B cell (primary cell): ENCODE data around the gene TSPAN18. TPM values are rescaled to one million over a fixed set of nuclear protein-coding genes. Genes with fewer than 3 reads are reported as not detected.

Experiments used
- ATAC-seq: fragments of 200-7000 bp; cut with Tn5 transposase; one replicate; pipeline ENCODE4 v1.10.0; 2021; ENCODE audit warnings: low read depth, mild to moderate bottlenecking, moderate number of reproducible peaks, moderate library complexity
- CTCF ChIA-PET: fragments of 350-600 bp; sonication (Branson Sonifier 250); formaldehyde crosslinking; loops from one replicate; lab custom pipeline; 2021; ENCODE audit warnings: antibody characterized with exemption, inconsistent platforms; lab: Charles Lee
- POLR2A ChIA-PET: fragments of 350-600 bp; sonication (Branson Sonifier 250); formaldehyde crosslinking; loops from one replicate; lab custom pipeline; 2021; ENCODE audit warnings: antibody characterized with exemption; lab: Charles Lee
- DNase-seq: peaks from one replicate; pipeline ENCODE4 v3.0.0; 2013
- H2AFZ ChIP-seq: 2 replicates; pipeline ENCODE4 v1.6.1; 2012; ENCODE audit warnings: mild to moderate bottlenecking, low read depth, low read length; ENCODE audit not compliant: insufficient read depth, poor library complexity, severe bottlenecking
- H3K27ac ChIP-seq, 2 donors: 1 replicate in 1 of 2; 2 replicates in 1 of 2; pipeline ENCODE4 v1.5.1; 2012 to 2013; ENCODE audit warnings: low read length in 2 of 2, mild to moderate bottlenecking in 2 of 2, moderate library complexity in 1 of 2
- H3K27me3 ChIP-seq, 4 experiments: fragments of 200-600 bp in 1 of 4; sonication (generic) in 1 of 4; replicated peaks in 1 of 4; 1 replicate in 2 of 4; 2 replicates in 2 of 4; pipeline versions ENCODE4 v1.6.1 to v1.7.0; 2013 to 2016; ENCODE audit warnings: low read length in 3 of 4, mild to moderate bottlenecking in 2 of 4, mixed read lengths in 1 of 4, moderate library complexity in 1 of 4; ENCODE audit not compliant: insufficient read depth in 4 of 4, control insufficient read depth in 3 of 4; ENCODE audit errors: control extremely low read depth in 1 of 4
- H3K36me3 ChIP-seq, 2 experiments: replicated peaks in 1 of 2; 1 replicate in 1 of 2; 2 replicates in 1 of 2; pipeline versions ENCODE4 v1.6.1 to v1.7.1; 2013; ENCODE audit warnings: low read length in 1 of 2; ENCODE audit not compliant: insufficient read depth in 2 of 2, control insufficient read depth in 1 of 2; ENCODE audit errors: control extremely low read depth in 1 of 2, extremely low read depth in 1 of 2
- H3K4me1 ChIP-seq, 2 donors: fragments of 200-600 bp in 1 of 2; sonication (generic) in 1 of 2; 1 replicate in 1 of 2; 2 replicates in 1 of 2; pipeline versions ENCODE4 v1.5.1 to v1.6.1; 2013 to 2017; ENCODE audit warnings: low read length in 2 of 2; ENCODE audit not compliant: control insufficient read depth in 2 of 2, insufficient read depth in 2 of 2
- H3K4me2 ChIP-seq: replicated peaks from 2 replicates; pipeline ENCODE3; 2012; ENCODE audit warnings: mild to moderate bottlenecking, low read depth, low read length; ENCODE audit not compliant: poor library complexity, severe bottlenecking
- H3K4me3 ChIP-seq, 5 experiments: fragments of 200-600 bp in 1 of 5; sonication (generic) in 1 of 5; 1 replicate in 3 of 5; 2 replicates in 2 of 5; pipeline versions ENCODE4 v1.5.1 to v1.7.0; 2011 to 2016; ENCODE audit warnings: low read length in 4 of 5, mild to moderate bottlenecking in 4 of 5, low read depth in 2 of 5, control low read depth in 1 of 5, moderate library complexity in 1 of 5; ENCODE audit not compliant: insufficient read depth in 1 of 5; ENCODE audit errors: control extremely low read depth in 1 of 5, extremely low read depth in 1 of 5
- H3K79me2 ChIP-seq: fragments of 200-600 bp; sonication (generic); one replicate; pipeline ENCODE4 v1.6.0; 2016; ENCODE audit warnings: low read length; ENCODE audit not compliant: control insufficient read depth, insufficient read depth
- H3K9ac ChIP-seq: fragments of 200-600 bp; sonication (generic); 2 replicates; pipeline ENCODE4 v1.6.1; 2017; ENCODE audit warnings: mild to moderate bottlenecking, low read length, moderate library complexity
- H3K9me3 ChIP-seq, 3 donors: one replicate each; pipeline versions ENCODE4 v1.6.1 to v1.7.1; 2013; ENCODE audit warnings: low read length in 2 of 3; ENCODE audit not compliant: control insufficient read depth in 2 of 3, insufficient read depth in 1 of 3; ENCODE audit errors: control extremely low read depth in 1 of 3
- H4K20me1 ChIP-seq: 2 replicates; pipeline ENCODE4 v1.6.0; 2012; ENCODE audit warnings: mild to moderate bottlenecking, low read length; ENCODE audit not compliant: insufficient read depth, control insufficient read depth, poor library complexity, severe bottlenecking
- H3K27ac Mint-ChIP-seq: one replicate; pipeline ENCODE4 v1.8.0; 2021; ENCODE audit warnings: mixed read lengths
- H3K27me3 Mint-ChIP-seq: one replicate; pipeline ENCODE4 v1.8.0; 2021; ENCODE audit warnings: mixed read lengths
- H3K4me1 Mint-ChIP-seq: one replicate; pipeline ENCODE4 v1.8.0; 2021; ENCODE audit warnings: mixed read lengths
- H3K4me3 Mint-ChIP-seq: one replicate; pipeline ENCODE4 v1.8.0; 2021; ENCODE audit warnings: mixed read lengths
- H3K9me3 Mint-ChIP-seq: one replicate; pipeline ENCODE4 v1.8.0; 2022; ENCODE audit warnings: mixed read lengths; ENCODE audit not compliant: insufficient read depth
- EZH2 ChIP-seq: IDR thresholded peaks from 2 replicates; pipeline ENCODE4 v1.6.1; 2012; ENCODE audit warnings: borderline replicate concordance, low read depth, mild to moderate bottlenecking, moderate library complexity, low read length; ENCODE audit not compliant: insufficient read depth, poor library complexity, severe bottlenecking
- WGBS: methylation state at CpG from one replicate; pipeline ENCODE4 v1.1.5; 2013; ENCODE audit warnings: missing lambda C conversion rate; ENCODE audit not compliant: insufficient coverage; 5-methylcytosine and 5-hydroxymethylcytosine counted together
- intact Hi-C: fragments of 100-400 bp; cut with micrococcal nuclease; formaldehyde crosslinking; loops from one replicate; pipeline ENCODE4 v1.10.0; 2022
- polyA plus RNA-seq: library from polyadenylated mRNA; depleted of rRNA; stranded (reverse); fragments of >200 nt; gene quantifications from 2 replicates; pipeline ENCODE4 v1.2.3, GENCODE V29; 2012
- total RNA-seq, 2 donors: library from RNA; stranded (reverse); fragments of 120-200 nt in 1 of 2; gene quantifications; 1 replicate in 1 of 2; 2 replicates in 1 of 2; pipeline versions ENCODE4 v1.2.3 to v1.2.4, GENCODE V29; 2013 to 2022
- TF ChIP-seq, protein P1 (sequence below): fragments of 200-600 bp; IDR thresholded peaks from one replicate; pipeline ENCODE4 v1.8.0; 2022; ENCODE audit warnings: antibody characterized with exemption, mild to moderate bottlenecking

TSPAN18 gene
- total and polyA plus RNA-seq, 2 donors (not counting 1 experiment from before 2014, with no cell fraction given): 0.75 to 2.0 TPM

DNA sequence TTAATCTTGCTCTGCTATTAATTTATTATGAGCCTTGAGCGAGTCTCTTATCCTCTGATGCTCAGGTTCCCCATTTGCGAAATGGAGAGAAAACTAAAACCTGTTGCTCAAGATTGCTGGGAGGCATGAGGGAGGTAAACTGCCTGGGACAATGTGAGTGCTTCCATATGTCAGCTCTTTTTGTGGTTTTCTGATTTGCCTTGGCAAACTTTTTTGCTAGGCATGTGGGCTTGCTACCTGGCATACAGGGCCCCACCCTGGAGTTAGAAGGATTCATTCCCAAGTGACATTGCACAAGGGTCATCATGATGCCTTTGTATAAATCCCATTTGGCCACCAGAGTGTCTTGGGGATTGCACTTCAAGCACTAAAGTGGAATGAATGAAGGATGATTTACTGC, 22.4 kb downstream of the TSPAN18 start:
- Mint-ChIP-seq H3K9me3 (no peaks in the 10 kb centered on the region), H3K4me1 (no peaks in the 10 kb centered on the region), H3K27me3 (peaks cover 8% of the 10 kb centered on the region), H3K27ac (no peak overlapping the region), H3K4me3 (no peak overlapping the region)
- H3K27ac ChIP-seq: no peak overlapping the region
- H2AFZ ChIP-seq: no peak overlapping the region
- 100% methylated on average over 2 of the region's 2 CpGs for WGBS
- H4K20me1 ChIP-seq: no peaks in the 10 kb centered on the region
- no peak overlapping the region for H3K9ac ChIP-seq
- no peaks in the 10 kb centered on the region for H3K36me3 ChIP-seq
- no peak overlapping the region for H3K4me3 ChIP-seq
- ATAC-seq: no peak
- H3K9me3 ChIP-seq: no peaks in the 10 kb centered on the region
- H3K27me3 ChIP-seq: no peaks in the 10 kb centered on the region
- H3K4me1 ChIP-seq: no peaks in the 10 kb centered on the region
- ChIA-PET CTCF (no interaction called here), POLR2A (no interaction called here)
- TF ChIP-seq, protein P1, sequence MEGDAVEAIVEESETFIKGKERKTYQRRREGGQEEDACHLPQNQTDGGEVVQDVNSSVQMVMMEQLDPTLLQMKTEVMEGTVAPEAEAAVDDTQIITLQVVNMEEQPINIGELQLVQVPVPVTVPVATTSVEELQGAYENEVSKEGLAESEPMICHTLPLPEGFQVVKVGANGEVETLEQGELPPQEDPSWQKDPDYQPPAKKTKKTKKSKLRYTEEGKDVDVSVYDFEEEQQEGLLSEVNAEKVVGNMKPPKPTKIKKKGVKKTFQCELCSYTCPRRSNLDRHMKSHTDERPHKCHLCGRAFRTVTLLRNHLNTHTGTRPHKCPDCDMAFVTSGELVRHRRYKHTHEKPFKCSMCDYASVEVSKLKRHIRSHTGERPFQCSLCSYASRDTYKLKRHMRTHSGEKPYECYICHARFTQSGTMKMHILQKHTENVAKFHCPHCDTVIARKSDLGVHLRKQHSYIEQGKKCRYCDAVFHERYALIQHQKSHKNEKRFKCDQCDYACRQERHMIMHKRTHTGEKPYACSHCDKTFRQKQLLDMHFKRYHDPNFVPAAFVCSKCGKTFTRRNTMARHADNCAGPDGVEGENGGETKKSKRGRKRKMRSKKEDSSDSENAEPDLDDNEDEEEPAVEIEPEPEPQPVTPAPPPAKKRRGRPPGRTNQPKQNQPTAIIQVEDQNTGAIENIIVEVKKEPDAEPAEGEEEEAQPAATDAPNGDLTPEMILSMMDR: no peak
- no peak for TF ChIP-seq EZH2
- intact Hi-C loops: no loop called here
- DNase-seq: no peak
- H3K4me2 ChIP-seq: no peak overlapping the region
- H3K79me2 ChIP-seq: no peaks in the 10 kb centered on the region

GRCh38 chr11:44750551-44751465, 24.0 kb downstream of the TSPAN18 start:
- WGBS: 92% methylated on average over 5 of the region's 7 CpGs
- H3K79me2 ChIP-seq: no peaks in the 10 kb centered on the region
- H3K27ac Mint-ChIP-seq: no peak overlapping the region
- intact Hi-C loops: no loop called here
- no peak overlapping the region for H3K27ac ChIP-seq
- no peak overlapping the region for H3K4me2 ChIP-seq
- TF ChIP-seq, protein P1: no peak
- no peak for TF ChIP-seq EZH2
- no peaks in the 10 kb centered on the region for H3K27me3 ChIP-seq
- CTCF ChIA-PET: no interaction called here
- no peak overlapping the region for H3K9ac ChIP-seq
- ATAC-seq: no peak
- no peaks in the 10 kb centered on the region for H4K20me1 ChIP-seq
- H3K27me3 Mint-ChIP-seq: peaks cover 13% of the 10 kb centered on the region
- no peak for DNase-seq
- POLR2A ChIA-PET: no interaction called here
- H2AFZ ChIP-seq: no peak overlapping the region
- no peaks in the 10 kb centered on the region for H3K4me1 ChIP-seq
- H3K9me3 Mint-ChIP-seq: no peaks in the 10 kb centered on the region
- no peaks in the 10 kb centered on the region for H3K9me3 ChIP-seq
- no peak overlapping the region for H3K4me3 ChIP-seq
- no peak overlapping the region for H3K4me3 Mint-ChIP-seq
- H3K36me3 ChIP-seq: no peaks in the 10 kb centered on the region
- H3K4me1 Mint-ChIP-seq: no peaks in the 10 kb centered on the region
